ENCODE results near the gene PPP2R2C.

DNA sequence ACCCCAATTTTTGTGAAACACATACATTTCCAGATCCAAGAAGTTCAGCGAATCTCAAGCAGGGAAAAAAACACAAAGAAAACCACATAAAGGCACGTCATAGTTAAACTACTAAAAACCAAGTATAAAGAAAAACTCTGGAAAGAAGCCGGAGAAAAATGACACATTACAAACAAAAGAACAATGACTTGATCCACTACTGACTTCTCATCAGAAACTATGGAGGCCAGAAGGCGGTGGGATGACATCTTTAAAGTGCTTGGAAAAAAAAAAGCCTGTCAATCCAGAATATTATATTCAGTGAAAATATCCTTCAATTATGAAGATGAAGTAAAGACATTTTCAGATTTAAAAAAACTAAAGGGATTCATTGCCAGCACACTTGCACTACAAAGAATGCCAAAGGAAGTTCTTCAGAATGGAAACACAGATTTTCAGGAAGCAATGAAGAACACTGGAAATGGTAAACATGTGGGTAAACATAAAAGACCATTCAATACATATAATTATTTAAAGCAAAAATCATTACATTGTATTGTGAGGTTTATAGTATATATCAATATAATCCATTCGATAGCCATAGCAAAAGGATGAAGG lies 32.6 kb upstream of the PPP2R2C start:
- TF ChIP-seq TARDBP (IDR thresholded peaks at IDR 0.05): no peak
- TF ChIP-seq NFRKB (IDR thresholded peaks at IDR 0.05): no peak
- TF ChIP-seq BHLHE40 (IDR thresholded peaks at IDR 0.05; ENCODE audit: borderline replicate concordance): no peak
- TF ChIP-seq FOXA1 (IDR thresholded peaks at IDR 0.05): no peak
- TF ChIP-seq, protein P1, sequence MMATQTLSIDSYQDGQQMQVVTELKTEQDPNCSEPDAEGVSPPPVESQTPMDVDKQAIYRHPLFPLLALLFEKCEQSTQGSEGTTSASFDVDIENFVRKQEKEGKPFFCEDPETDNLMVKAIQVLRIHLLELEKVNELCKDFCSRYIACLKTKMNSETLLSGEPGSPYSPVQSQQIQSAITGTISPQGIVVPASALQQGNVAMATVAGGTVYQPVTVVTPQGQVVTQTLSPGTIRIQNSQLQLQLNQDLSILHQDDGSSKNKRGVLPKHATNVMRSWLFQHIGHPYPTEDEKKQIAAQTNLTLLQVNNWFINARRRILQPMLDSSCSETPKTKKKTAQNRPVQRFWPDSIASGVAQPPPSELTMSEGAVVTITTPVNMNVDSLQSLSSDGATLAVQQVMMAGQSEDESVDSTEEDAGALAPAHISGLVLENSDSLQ (IDR thresholded peaks at IDR 0.05): no peak

Measured in HEK293T (cell line).